Stimulated activated CD4-positive, alpha-beta T cell treated with anti-CD3 and anti-CD28 coated beads, Interleukin-2, amount 100 ng/mL, for 4 hours (primary cell): ENCODE results near the gene FARP1.

Experiments
- DNase-seq: peaks from one replicate; pipeline ENCODE4 v3.0.0-alpha.2; 2020; ENCODE audit warnings: low read depth

Gene FARP1

DNA sequence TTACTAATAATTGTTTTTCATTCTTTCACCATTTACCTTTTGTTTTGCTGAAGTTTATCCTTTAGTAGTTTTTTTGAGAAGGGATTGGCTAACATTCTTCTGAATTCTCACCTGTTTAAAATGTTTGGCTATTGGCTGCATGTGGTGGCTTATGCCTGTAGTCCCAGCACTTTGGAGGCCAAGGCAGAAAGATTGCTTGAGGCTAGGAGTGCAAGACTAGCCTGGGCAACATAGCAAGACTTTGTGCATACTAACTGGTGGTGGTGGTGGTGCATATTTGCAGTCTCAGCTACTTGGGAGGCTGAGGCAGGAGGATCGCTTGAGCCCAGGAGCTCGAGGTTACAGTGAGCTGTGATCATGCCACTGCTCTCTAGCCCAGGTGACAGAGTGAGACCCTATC, 61.7 kb downstream of the FARP1 start:
- DNase-seq, result no peak

DNA sequence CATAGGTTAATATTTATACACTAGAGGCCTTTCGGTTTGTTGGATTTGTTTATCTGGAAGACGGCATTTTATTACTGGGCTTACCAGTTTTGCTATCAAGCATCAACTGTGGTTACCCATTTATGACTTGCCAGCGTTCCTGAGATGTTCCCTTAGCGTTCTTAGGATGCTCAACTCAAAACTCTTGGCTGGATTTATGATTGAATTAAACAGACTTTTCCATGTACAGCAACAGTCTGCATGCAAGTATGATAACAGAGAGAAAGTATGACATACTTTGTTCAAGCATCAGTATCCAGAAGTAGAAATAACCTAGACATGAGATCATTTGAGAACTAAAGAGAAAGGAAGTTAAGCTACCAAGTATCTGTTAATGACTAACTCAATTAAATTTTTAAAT, 64.1 kb downstream of the FARP1 start:
- no peak for DNase-seq

DNA sequence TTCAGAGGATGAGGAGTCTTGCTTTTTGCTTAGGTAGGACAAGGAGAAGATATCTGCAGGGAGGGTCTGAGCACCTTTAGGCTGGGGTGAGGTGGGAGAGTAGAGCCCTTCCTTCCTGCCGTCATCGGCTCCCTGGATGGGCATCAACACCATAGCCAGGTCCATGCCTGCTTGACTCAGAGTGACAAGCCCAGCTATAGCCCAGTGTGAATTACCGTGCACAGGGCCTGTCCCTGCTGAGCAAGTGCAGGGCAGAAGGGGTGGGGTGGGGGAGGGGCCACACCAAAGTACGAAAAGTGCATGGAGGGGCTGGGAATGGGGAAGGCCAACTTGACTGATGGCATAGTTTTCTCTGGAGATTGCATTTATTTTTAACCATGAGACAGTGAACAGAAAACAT, 64.5 kb downstream of the FARP1 start:
- no peak for DNase-seq

DNA sequence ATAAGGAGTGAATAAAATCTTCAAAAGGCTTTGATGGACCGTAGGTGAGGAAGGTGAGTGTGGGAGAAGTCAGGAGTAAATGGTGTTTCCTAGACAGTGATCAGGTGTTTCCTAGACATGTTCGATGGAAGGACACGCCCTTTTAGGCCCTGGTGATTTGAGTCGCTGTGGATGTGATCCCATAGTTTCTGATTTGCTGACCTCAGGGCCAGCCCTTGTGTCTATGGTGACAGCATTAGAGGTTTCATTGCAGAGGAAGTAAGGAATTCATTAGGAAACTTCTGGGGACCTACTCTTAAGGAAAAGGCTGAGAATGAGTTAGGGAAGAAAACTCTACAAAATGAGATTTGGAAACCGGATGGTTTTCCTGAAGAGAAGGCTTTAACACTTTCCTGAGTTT, 65.7 kb downstream of the FARP1 start:
- no peak for DNase-seq

DNA sequence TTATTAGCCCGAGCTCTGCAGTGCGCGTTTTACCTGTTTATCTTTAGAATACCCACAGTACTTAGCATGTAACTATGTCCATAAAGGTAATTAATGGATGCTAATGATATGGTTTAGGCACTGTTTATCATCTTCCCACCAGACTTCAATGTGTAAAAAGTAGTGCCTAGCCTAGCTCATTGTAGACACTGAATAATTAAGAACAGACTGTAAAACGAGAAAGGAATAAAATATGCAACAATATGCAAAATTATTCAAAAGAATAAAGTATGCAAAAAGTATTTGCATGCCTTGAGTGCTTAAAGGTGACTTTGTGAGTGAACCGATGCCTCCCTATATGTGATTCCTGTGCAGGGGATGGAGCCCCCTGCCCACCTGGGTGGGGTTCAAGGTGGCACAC, 69.9 kb downstream of the FARP1 start:
- no peak for DNase-seq

DNA sequence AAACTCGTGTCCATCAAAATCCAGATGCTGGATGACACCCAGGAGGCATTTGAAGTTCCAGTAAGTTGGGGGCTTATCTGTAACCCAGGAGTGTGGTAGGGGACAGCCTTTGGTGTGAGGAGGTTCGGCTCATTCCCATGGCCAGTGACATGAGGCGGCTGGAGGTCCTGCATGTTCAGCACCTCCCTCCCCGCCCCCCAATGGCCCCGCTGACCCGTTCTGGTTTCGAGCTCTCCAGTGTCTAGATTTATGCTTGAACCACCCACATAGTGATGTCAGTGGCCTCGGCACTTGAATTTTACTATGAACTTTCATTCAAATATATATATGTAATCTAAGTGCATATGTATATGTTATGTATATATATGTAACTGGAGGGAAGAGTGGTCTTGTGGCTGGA, 70.5 kb downstream of the FARP1 start:
- no peak for DNase-seq

DNA sequence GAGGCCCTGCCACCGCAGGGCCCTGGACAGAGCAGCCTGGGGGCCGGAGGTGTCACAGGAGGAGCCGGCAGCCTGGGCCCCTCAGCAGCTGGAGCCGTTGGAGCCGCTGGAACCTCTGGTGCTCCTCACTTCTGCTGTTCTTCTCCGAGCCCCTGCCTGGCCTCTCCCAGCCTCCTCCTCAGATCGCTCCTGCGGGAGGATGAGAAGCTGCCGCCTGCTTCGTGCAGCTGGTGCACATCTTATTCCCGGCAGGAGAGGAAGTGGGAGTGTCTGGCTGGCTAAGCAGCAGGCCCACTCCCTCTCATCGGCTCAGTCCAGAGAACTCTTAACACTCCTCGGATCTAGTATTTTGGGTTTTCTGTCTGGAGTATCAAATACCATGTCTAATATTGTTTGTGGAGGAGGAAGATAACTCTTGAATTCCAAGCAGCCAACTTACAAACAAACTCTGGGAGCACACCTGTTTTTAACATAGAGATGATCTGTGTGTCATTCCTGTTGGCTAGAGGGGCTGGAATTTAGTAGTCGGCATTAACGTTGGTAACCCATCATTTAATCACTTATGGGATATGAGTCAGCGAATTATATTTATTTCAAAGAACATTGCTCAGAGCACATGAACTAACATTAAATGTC, 71.2 kb downstream of the FARP1 start:
- DNase-seq, result no peak

DNA sequence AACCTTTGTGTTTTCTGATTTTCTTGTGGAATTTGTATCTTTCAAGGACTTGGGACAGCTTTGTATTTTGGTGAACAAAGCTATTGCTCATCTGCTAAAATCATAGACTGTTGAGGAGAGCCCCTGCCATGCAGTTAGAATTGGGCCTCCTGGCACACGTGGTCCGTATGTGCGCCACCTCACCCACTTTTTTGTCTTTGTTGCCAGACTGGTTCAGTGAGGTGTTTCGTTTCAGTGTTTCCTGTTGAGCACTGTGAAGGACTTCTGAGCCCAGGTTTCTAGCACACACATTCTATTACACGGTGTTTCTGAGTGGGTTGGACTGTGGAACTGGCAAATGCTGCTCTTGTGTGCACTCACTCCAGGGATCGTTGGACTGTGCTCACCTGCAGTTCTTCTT, 71.8 kb downstream of the FARP1 start:
- no peak for DNase-seq

DNA sequence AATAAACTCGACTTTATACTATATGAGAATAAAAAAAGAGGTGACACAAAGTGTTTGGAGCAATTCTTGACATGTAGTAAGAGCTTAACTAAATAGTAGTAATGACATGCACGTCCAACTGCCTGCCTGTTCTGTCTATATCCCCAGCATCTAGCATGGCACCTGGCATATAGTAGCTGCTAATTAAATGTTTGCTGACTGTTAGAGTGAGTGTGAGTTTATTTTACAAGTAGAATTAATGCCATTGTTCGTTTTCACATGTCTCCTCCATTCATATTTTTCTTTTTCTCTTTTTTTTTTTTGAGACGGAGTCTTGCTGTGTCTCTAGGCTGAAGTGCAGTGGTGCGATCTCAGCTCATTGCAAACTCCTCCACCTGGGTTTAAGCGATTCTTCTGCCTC, 72.6 kb downstream of the FARP1 start:
- no peak for DNase-seq

DNA sequence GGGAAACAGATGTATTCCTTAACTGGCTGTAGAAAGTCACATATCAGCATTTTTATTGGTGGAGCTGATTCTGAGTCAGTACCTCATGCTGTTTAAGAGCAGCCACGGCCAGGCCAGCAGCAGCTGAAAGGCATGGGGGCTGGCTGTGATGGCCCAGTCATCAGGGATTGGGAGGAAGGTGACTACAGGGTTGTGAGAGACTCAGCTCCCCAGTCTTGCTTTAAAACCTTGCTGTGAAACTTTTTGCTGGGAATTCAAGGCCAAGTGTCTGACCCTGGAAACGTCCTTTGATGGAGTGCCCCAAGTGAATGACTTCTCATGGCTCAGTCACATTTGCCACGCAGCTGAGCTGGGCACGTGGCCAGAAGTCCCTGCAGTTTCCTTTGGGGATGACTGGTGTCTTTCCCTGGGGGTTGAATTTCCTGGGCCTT, 73.3 kb downstream of the FARP1 start:
- no peak for DNase-seq

DNA sequence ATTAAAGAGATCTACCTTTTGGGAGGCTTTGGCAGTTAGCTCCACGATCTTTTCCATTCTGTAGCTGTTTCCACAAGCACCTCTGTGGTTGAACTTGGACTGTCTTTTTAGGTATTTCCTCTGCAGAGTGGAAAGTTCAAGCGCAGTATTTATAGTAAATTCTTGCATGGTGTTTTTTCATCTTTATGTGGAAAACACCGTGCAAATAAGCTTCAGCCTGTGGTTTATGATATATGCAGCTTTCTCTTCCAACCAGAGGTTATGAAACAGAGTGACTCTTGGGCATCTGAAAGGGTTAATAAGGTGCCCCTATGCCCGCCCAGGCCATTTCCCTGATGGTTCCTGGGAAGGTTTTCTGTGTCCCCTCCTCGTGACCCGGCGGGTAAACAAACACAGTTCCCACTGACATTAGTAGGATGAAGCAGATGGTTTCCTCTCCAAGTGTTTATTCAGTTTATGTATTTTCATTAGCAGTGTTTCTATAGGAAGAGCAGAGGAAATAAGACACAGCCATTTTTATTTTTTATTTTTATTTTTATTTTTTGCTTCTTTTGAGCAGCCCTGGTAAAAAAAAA, 73.9 kb downstream of the FARP1 start:
- DNase-seq, result no peak

DNA sequence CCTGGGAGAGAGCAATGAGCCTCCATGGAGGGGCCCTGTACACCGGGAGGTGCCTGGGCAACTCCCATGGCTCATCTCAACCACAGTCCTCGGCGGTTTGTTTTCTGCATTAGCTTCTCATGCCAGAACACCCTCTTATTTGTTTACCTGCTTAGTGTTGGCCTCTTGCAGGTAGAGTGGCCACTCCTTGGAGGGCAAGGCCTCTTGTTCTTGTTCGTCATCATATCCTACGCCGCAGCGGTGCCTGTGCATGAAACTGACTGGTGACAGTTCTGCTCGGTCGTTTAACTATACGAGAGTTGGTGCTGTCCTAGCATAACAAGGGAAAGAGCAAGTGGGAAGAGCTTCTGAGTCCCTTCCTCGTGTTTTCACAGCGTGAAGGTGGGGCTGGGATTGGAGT, 74.7 kb downstream of the FARP1 start:
- DNase-seq, result no peak

DNA sequence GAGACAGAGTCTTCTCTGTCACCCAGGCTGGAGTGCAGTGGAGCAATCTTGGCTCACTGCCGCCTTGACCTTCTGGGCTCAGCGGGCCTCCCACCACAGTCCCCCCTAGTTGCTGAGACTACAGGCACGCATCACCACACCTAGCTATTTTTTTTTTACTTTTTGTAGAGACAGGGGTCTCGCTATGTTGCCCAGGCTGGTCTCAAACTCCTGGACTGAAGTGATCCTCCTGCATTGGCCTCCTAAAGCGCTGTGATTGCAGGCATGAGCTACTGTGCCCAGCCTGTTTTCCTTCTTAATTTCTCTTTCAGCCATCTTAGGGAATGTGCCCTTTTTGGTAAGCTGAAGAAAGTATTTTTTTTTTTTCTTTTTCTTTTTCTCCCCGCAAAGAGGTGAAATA, 76.8 kb downstream of the FARP1 start:
- DNase-seq, result no peak

DNA sequence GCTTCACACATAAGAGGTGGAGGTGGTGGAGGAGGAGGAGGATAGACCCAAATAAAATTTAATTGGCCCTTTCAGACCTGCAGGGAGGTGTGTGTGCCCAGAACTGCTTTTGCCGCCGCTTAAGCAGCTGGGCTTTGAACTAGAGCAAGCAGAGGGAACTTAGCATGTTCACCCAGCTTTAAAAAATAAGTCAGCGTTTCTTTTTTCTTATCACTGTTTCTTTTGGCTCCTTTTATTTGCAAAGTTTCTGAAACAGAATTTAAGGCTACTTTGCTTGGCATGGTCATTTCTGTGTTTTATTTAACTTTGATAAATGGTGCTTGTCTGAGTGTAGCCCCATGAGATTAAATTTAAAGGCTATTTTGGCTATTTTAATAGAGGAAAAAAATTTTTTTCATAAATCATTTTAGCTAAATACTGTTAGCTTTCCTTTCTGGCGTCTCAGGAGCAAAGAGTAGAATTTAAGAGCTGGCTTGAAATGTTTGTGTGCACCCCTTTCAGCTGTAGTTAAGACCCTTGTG, 77.4 kb downstream of the FARP1 start:
- no peak for DNase-seq

DNA sequence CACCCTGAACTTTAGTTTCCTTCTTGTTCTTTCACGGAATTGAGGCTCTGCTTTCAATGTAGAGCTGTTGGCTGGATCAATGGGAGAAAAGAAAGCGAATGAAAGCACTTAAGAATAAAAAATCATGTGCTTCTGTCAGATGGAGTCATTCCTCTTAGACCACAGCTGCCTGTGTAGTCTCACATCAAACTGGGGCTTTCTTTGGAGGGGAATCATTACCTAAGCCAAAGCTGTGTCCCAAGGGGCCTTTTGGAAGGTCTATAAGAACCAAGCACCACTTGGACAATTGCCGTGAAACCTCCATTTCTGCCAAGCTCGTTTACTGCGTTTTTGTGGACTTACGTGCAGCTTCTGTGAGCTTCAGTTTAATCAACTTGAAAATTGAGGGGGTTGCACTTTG, 78.3 kb downstream of the FARP1 start:
- DNase-seq, result no peak

DNA sequence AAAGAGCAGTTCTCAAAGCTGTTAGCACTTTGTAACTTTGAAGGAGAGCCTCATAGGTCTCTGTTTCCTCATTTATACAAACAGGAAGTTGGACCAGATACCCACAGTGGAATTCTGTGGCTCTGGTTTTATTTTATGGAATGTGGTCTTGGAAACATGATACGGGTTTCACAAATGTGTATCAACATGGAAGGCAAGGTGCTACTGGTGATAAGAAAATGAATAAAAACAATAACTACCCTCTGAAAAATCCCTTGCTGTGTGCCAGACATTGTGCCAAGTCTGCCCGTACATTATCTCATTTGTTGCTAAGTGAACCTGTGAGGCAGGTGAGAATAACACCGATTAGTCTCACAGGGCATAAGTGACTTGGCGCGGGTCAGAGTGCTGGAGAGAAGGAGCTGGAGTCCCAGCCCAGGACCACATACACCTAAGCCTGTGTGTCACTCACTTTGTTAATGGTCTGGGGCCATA, 79.2 kb downstream of the FARP1 start:
- no peak for DNase-seq

DNA sequence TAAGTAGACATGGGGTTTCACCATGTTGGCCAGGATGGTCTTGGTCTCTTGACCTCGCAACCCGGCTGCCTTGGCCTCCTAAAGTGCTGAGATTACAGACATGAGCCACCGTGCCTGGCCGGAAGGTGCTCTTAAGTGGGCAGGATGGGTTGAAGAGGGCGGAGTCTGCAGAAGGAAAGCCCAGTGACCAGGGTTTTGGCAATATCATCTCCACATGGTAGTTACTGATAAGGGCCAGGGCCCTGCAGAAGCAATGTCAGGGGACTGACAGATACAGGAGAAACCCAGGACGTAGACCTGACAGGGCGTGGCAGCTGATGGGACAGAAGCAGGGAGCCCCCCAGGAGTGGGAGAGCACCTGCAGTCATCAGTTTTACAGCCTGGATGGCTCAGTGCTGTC, 79.9 kb downstream of the FARP1 start:
- no peak for DNase-seq

DNA sequence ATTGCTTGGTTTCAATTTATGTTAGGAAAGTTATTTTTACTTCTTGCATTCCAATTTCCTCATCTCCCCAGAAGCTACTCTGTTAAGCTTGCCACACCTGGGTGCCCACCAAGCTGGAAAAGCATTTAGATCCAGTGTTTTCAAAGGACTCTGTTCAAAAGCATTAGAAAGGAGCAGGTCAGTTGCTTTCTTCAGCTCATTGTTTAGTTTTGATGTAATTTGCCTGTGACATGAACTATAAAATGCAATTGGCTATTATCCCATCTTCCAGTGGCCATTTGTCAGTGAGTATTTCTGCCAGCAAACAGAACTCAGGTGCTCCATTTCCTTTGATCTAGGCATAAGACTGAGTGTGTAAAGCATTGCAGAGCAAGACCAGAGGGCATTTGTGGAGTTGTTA, 80.8 kb downstream of the FARP1 start:
- no peak for DNase-seq

DNA sequence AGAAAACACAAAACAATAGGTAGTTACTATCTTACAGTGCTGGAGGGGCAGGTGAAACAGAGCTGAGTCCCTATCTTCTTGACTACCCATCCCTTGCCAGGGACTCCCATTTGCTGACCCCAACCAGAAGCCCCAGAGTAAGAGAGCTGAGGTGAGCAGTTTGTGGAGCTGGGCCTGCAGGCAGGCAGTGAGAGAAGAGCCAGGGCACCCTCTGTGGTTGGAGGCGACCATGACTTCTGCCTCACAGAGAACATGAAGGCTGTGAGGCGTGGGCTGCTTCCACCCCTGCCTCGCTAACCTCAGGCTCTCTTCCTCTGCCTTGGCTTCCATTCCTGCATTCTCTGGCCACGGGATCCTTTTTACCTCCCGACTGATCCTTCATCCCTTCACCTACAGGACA, 81.7 kb downstream of the FARP1 start:
- no peak for DNase-seq

DNA sequence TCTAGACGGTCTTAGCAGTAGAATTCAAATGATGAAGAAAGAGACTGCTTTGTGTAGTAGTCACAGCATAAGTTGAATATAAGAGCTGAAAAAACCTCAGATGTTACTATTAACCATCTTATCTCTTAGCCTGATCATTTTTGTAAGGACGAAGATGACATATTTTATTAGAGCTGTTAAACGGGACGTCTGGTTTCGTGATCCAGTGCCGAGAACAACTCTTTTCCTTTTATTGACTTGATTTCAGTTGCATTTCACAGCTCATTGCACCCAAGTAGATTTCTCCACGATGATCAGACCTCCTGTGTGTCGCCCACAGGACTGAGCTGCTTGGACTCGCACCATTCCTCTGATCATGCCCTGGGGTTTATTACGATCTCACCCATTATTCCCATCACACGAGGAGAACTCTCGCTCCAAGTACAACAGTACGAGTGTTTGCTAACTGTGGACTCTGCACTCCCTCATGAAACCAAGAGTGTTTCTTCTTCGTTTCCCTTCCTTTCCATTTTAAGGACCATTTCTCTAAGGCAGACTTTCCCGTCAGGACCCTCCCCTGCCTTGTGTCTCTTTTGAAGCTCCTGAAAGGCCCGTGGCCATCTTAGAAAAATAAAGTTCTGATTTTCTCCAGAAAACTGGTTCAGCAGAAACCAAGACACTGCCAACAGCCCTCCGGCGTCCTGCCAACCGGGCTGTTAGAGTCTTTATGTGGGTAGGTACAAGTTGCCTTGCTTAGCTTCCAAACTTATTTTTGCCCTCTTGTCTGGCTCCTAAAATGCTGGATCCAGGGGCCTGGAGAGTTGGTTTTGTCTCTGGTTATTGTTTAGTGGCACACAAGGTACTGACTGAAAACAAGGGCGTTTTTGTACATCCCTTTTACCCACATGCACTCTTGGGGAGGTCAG, 82.4 kb downstream of the FARP1 start:
- DNase-seq, result no peak

DNA sequence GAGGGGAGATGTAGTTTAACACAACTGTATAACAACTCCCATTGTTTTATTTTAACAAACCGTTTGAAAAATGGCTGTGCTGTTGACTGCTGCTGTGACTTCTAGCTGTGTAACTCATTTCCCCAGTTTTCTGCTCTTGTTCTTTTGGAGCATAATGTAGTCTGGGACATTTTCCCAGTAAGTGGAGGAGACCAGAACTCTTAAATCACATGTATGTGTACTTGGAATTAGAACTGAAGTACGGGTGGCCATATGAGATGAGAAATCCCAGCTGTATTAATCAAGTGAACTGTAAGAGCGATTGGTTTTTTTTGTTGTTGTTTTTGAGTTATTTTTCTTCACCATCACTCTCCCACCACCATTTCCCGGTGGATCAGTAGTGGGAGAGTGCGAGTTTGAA, 83.6 kb downstream of the FARP1 start:
- no peak for DNase-seq

DNA sequence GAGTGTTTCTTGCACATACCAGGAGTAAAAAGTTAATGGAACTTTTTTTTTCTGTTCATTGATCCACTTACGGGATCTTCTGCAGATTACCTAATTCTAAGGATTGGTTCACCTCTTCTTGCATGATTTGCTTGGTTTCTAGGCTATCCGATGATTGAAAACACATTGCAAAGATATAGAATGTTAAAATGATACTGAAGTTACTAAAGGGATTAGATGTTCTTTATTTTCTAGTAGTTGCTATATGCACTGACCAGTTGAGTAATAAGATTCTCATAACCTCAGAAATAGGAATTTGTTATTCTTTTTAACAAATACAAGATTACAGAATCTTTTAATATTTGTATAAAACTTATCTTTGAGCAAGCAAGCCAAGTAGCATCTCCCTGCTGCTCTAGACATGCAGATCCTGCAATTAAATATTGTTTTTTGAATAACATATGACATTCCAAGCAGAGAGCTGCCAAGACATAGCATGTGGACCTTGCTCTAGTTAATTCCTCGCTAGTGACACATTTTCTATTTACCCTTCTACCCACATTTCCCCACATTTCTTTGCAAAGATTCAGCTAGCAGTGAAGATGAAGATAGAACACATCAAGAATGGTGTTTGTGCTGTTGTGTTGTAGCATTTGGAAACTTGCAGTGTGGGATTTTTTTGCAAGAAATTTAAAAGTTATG, 85.9 kb downstream of the FARP1 start:
- DNase-seq, result no peak
